GM19043 (cell line): Measurements from ENCODE around the gene NTSR2.

Source experiments
- ATAC-seq: cut with Tn5 transposase; IDR thresholded peaks from one replicate; pipeline ENCODE4 v1.9.1; 2021; ENCODE audit warnings: low read depth; ENCODE audit not compliant: unreplicated experiment

NTSR2 gene

GRCh38 chr2:11699686-11700670, 30.0 kb upstream of the NTSR2 start:
- no peak for ATAC-seq

DNA sequence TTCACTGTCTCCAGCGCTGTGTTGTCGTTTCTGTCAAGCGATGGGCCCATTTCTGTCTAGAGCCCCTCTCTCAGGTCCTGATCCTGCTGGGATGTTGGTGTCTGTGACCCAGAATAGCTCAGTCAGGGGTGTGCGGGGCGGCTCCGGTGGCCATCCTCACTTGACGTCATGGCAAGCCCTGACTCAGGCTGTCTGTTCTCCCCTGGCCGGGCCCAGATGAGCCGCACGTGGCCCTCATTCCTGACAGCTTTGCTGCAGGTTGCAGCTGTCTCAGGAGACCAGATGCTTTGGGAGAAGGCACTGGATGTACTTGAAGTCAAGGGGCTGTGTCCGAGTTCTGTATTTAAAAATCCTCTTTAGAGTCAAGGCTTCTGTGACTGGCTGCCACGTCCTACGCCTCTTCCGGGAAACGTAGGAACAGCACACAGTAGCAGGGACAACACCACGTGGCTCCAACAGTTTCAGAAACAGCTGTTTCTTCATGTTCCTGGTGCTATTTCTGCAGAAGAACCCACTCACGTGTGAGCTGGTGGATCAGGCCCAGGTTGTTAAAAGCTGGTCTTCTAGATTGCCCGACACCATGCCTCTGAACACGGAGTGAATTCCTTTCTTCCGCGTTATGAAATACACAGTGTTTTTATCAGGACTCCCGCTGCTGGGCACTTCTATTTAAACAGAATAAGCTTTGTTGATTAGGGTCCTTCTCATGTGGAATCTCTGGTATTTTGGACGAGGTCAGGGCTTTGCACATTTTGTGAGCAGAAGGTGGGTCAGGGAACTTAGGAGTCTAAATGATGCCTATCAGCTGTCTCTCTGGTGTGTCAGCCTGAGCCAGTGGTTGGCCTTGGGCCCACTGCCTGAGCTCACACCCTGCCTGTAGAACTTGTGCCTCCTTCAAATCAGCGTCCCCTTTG, 28.3 kb upstream of the NTSR2 start:
- no peak for ATAC-seq

- no peak for ATAC-seq
Observed at GRCh38 chr2:11697103-11697871, 27.3 kb upstream of the NTSR2 start.

GRCh38 chr2:11696736-11697102, 26.7 kb upstream of the NTSR2 start:
- no peak for ATAC-seq

- ATAC-seq = no peak
Observed at GRCh38 chr2:11695576-11695975, 25.6 kb upstream of the NTSR2 start.

GRCh38 chr2:11692966-11693521, 23.0 kb upstream of the NTSR2 start:
- peak; percentile 74 for ATAC-seq

- ATAC-seq = no peak
Observed at GRCh38 chr2:11691076-11691660, 21.2 kb upstream of the NTSR2 start.

- peak; percentile 69 for ATAC-seq
Observed at GRCh38 chr2:11688222-11689069, 18.5 kb upstream of the NTSR2 start.

- no peak for ATAC-seq
Observed at GRCh38 chr2:11687736-11688135, 17.7 kb upstream of the NTSR2 start.

- ATAC-seq = no peak
Observed at GRCh38 chr2:11685906-11686470, 16.0 kb upstream of the NTSR2 start.

GRCh38 chr2:11684894-11685460, 15.0 kb upstream of the NTSR2 start:
- no peak for ATAC-seq

DNA sequence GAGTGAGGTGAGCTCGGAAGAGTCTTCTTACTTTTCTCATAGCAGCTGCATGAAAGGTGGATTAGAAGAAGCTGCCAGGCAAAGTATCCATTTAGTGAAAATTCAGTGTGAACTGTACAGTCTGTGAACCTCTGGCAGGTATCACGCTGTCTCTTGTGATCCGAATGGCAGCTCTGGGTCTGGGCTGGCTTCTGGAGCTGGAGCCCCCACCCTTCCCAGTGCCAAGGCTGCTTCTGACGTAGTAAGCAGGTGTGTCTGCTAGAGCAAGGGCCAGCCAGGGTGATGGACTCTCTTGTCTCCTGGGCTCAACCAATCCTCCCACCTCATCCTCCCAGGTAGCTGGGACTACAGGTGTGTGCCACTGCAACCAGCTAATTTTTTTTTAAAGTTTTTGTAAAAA, 14.0 kb upstream of the NTSR2 start:
- ATAC-seq = no peak

- no peak for ATAC-seq
Observed at GRCh38 chr2:11683476-11683875, 13.5 kb upstream of the NTSR2 start.

DNA sequence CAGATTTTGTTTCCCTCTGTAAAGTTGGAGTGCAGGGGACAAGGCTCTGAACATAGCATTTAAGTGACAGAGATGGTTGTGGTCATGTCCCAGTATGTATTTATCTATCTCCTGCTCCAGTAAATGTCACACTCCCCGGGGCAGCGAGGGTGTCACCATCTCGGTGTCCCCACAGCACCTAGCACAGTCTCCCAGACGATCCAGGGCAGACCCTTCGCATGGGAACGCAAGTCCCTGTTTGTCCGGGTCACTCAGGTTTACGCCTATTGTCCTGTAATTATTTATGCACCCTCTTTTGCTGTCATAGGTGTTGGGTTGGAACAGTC, 12.6 kb upstream of the NTSR2 start:
- no peak for ATAC-seq

DNA sequence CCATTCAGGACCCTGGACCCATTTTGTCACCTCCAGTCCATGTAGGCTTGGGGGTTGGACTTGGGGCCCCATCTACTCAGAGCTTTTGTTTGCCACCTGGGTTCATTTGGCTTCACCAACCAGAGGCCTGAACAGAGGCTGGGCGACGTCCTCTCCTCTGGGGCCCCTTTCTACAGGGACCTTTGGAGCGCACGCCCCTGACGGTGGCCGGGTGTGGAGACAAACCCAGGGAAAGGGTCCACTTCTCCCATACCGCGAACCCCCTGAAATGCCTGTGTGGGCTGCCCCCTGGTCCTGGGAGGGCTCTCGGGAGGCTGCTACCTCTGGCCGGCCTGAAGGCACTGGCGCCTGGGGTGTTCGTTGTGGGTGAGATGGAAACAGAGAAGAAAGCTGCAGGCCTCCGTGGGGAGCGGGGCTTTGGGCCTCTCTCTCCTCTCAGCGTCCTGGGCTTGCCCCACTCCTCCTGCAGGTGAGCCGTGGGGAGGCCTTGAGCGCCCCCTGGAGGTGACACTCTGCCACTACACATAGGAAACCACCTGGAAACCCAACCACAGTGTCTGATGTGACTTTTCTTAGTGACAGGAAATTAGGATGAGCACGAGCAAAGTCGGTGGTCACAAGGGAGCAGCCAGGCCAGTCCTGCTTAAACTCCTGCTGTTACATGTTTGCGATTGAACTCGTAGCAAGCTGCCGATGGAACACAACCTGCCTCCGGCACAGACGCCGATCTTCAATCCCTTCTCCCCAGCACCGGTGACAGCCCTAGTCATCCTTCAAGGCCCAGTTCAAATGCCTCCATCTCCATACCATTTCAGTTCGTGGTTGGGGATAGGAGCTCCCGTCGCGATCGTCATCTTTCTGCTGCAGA, 12.0 kb upstream of the NTSR2 start:
- no peak for ATAC-seq

DNA sequence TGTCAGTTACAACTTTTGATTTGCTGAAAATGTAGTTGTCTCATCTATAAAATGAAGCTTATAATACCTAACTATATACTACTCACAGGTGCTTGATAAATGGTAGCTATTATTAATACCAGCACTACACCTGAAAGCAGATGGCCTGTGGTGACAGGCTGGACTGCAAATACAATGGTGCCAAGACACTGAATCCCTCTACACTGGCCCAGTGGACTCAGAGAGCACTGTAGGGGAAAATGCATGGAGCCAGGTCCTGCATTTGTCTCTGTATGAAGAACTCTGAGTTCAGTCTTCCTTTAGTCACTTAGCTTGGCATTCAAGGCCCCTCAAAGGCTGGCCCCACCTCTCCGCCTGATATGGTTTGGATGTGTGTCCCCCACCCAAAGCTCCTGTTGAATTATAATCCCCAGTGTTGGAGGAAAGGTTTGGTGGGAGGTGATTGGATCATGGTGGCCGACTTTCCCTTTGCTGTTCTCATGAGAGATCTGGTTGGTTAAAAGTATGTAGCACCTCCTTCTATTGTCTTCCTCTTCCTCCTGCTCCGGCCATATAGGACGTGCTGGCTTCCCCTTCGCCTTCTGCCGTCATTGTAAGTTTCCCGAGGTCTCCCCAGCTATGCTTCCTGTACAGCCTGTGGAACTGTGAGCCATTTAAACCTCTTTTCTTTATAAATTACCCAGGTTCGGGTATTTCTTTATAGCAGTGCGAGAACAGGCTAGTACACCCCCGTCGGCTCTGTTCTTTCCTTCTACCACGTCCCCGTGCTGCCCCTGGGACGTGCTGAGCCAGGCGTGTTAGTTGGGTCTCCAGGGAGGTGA, 11.1 kb upstream of the NTSR2 start:
- ATAC-seq = no peak
